ENCODE measurements around the gene ZNF280B. TPM values are rescaled to one million over a fixed set of nuclear protein-coding genes. Genes with fewer than 3 reads are reported as not detected.

The ZNF280B gene
- total and polyA plus RNA-seq, 2 of the 13 experiments (the other 11 are each of a cell fraction or from before 2014, with no cell fraction given) = 3.7 to 3.9 TPM

DNA sequence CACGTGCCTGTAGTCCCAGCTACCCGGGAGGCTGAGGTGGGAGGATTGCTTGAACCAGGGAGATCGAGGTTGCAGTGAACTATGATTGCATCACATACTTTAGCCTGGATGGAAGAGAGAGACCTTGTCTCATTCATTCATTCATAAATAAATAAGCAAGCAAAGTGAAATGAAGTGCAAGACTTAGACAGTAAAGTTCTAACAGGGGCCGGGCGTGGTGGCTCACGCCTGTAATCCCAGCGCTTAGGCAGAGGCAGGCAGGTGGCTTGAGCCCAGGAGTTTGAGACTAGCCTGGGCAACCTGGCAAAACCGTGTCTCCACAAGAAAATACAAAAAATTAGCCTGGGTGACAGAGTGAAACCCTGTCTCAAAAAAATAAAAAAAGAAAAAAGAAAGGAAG, 13.1 kb upstream of the ZNF280B start:
- peaks cover 0 to 9% of the 10 kb centered on the region in 2 experiments; a peak in 2 of 5 replicates for H3K27me3 ChIP-seq (ENCODE audit: control insufficient read depth in 1 of 2, insufficient read depth in 2 of 2, low read length in 2 of 2)
- TF ChIP-seq, protein P1, sequence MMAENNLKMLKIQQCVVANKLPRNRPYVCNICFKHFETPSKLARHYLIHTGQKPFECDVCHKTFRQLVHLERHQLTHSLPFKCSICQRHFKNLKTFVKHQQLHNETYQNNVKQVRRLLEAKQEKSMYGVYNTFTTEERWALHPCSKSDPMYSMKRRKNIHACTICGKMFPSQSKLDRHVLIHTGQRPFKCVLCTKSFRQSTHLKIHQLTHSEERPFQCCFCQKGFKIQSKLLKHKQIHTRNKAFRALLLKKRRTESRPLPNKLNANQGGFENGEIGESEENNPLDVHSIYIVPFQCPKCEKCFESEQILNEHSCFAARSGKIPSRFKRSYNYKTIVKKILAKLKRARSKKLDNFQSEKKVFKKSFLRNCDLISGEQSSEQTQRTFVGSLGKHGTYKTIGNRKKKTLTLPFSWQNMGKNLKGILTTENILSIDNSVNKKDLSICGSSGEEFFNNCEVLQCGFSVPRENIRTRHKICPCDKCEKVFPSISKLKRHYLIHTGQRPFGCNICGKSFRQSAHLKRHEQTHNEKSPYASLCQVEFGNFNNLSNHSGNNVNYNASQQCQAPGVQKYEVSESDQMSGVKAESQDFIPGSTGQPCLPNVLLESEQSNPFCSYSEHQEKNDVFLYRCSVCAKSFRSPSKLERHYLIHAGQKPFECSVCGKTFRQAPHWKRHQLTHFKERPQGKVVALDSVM (CRISPR knock-in tag; IDR thresholded peaks at IDR 0.05) = peak; percentile 27; the same call in 1 of the 2 replicates
- TF ChIP-seq CEBPB (IDR thresholded peaks at IDR 0.05; ENCODE audit: borderline replicate concordance, low read depth, low read length) (peak; percentile 46; the same call in 1 of the 2 replicates), ARHGAP35 (CRISPR knock-in tag; IDR thresholded peaks at IDR 0.05; ENCODE audit: borderline replicate concordance) (no peak), ZNF737 (CRISPR knock-in tag; IDR thresholded peaks at IDR 0.05; ENCODE audit: borderline replicate concordance) (no peak), ZFY (CRISPR knock-in tag; IDR thresholded peaks at IDR 0.05) (no peak)
- H2AFZ ChIP-seq (ENCODE audit: low read length) = no peak overlapping the region
- ChIA-PET CTCF (ENCODE audit: low intra/inter-chr PET ratio, low total read pairs) (no interaction called here), POLR2A (no interaction called here)
- FAIRE-seq = no peak
- H3K4me2 ChIP-seq (ENCODE audit: low read depth, low read length) = no peak overlapping the region
- no peaks in the 10 kb centered on the region for H4K20me1 ChIP-seq (ENCODE audit: insufficient read depth, low read length)
- H3K27ac ChIP-seq (ENCODE audit: extremely low read length, insufficient read depth, low read length) = no peak overlapping the region
- in situ Hi-C loops (cut with HindIII; ENCODE audit: extremely low pct_ligation_motif_present, low pct_unique_long_range_greater_than_20kb) (no loop called here), intact Hi-C loops (cut with micrococcal nuclease; ENCODE audit: unreplicated experiment) (no loop called here)
- H3K9me3 ChIP-seq (ENCODE audit: low read length) = no peaks in the 10 kb centered on the region
- DNase-seq (ENCODE audit: low spot score) = no peak
- H3K79me2 ChIP-seq (ENCODE audit: insufficient read depth, low read length) = no peaks in the 10 kb centered on the region
- no peak overlapping the region for H3K4me3 ChIP-seq (replicated peaks in 1 of 3; ENCODE audit: insufficient read depth in 1 of 3, low read depth in 2 of 3, low read length in 3 of 3)
- ATAC-seq = no peak
- H3K4me1 ChIP-seq (ENCODE audit: insufficient read depth, low read length) = peaks cover 15% of the 10 kb centered on the region
- H3K36me3 ChIP-seq (replicated peaks in 1 of 2; ENCODE audit: control insufficient read depth in 1 of 2, insufficient read depth in 2 of 2, low read length in 2 of 2) = no peaks in the 10 kb centered on the region
- WGBS (ENCODE audit: low lambda C conversion rate) = 46% methylated on average over 8 of the region's 8 CpGs
- BruUV-seq (replicated peaks) = no TSS peak
- H3K9ac ChIP-seq (ENCODE audit: insufficient read depth, low read depth, low read length) = no peak overlapping the region

Measured in HepG2 (cell line).